HG02973 (cell line): ENCODE results near the gene TKFC.
"Not testable (repeated sequence)": the region's sequence is repeated elsewhere in the genome, so short reads cannot be mapped to it uniquely, and the experiment has no call there.

Source experiments
- ATAC-seq: cut with Tn5 transposase; IDR thresholded peaks from one replicate; pipeline ENCODE4 v1.9.1; 2021; ENCODE audit warnings: moderate library complexity; ENCODE audit not compliant: unreplicated experiment

Gene TKFC

GRCh38 chr11:61362542-61362875 lies 29.5 kb downstream of the TKFC start:
- ATAC-seq = no peak

DNA sequence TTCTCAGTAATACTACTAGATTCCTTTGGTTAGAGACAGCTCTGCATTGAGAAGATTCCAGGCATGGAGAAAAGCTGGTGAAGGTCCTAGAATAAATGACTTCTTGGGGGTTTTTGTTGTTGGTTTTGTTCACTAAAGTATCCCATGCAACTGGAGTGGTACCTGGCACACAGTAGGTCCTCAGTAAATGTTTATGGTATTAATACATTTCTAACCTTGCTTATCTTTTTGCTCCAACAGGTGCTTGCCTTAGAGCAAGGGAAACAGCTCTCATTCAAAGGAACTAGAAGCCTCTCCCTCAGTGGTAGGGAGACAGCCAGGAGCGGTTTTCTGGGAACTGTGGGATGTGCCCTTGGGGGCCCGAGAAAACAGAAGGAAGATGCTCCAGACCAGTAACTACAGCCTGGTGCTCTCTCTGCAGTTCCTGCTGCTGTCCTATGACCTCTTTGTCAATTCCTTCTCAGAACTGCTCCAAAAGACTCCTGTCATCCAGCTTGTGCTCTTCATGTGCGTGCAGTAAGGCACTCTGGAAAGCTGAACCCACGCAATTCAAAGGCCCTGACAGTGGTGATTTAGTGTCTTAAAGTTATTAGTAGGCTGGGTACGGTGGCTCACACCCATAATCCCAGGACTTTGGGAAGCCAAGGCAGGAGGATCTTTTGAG lies 31.1 kb downstream of the TKFC start:
- ATAC-seq = no peak

- ATAC-seq = no peak
Observed at GRCh38 chr11:61367406-61367805, 34.4 kb downstream of the TKFC start.

DNA sequence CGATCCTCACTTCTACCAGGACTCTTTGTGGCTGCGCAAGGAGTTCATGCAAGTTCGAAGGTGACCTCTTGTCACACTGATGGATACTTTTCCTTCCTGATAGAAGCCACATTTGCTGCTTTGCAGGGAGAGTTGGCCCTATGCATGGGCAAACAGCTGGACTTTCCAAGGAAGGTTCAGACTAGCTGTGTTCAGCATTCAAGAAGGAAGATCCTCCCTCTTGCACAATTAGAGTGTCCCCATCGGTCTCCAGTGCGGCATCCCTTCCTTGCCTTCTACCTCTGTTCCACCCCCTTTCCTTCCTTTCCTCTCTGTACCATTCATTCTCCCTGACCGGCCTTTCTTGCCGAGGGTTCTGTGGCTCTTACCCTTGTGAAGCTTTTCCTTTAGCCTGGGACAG lies 35.6 kb downstream of the TKFC start:
- ATAC-seq = no peak

GRCh38 chr11:61369372-61370348 lies 36.6 kb downstream of the TKFC start:
- ATAC-seq = no peak

GRCh38 chr11:61370349-61371005 lies 37.4 kb downstream of the TKFC start:
- no peak for ATAC-seq

GRCh38 chr11:61372659-61373420 lies 39.8 kb downstream of the TKFC start:
- no peak for ATAC-seq

GRCh38 chr11:61375761-61376108 lies 42.7 kb downstream of the TKFC start:
- no peak for ATAC-seq

DNA sequence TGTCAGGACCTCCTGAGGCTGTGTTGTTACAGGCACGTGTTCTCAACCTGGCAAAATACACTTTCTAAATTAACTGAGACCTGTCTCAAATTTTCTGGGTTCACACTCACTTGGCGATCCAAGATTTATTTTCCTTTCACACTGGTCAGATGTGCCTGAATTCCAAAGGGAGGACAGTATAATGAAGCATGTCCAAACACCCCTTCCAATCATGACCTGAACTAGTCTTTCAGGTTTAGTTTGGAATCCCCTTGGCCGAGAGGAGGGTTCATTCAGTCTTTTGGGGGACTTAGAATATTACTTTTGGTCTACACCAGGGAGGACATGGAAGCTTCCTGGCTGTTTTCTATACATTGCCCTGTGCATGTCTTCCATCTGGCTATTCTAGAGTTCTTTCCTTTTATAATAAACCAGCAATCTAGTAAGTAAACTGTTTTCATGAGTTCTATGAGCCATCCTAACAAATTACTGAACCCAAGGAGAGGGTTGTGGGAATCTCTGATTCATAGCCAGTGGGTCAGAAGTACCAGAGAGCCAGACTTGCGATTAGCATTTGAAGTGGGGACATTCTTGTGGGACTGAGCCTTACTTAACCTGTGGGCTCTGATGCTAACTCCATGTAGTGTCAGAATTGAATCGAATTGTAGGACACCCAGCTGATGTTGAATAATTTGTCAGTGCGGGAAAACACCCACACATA lies 44.6 kb downstream of the TKFC start:
- no peak for ATAC-seq

- no peak for ATAC-seq
Observed at GRCh38 chr11:61378713-61379313, 45.8 kb downstream of the TKFC start.

GRCh38 chr11:61380884-61381283 lies 47.9 kb downstream of the TKFC start:
- ATAC-seq = no peak

- ATAC-seq = not testable (repeated sequence)
Observed at GRCh38 chr11:61383859-61384258, 50.8 kb downstream of the TKFC start.

DNA sequence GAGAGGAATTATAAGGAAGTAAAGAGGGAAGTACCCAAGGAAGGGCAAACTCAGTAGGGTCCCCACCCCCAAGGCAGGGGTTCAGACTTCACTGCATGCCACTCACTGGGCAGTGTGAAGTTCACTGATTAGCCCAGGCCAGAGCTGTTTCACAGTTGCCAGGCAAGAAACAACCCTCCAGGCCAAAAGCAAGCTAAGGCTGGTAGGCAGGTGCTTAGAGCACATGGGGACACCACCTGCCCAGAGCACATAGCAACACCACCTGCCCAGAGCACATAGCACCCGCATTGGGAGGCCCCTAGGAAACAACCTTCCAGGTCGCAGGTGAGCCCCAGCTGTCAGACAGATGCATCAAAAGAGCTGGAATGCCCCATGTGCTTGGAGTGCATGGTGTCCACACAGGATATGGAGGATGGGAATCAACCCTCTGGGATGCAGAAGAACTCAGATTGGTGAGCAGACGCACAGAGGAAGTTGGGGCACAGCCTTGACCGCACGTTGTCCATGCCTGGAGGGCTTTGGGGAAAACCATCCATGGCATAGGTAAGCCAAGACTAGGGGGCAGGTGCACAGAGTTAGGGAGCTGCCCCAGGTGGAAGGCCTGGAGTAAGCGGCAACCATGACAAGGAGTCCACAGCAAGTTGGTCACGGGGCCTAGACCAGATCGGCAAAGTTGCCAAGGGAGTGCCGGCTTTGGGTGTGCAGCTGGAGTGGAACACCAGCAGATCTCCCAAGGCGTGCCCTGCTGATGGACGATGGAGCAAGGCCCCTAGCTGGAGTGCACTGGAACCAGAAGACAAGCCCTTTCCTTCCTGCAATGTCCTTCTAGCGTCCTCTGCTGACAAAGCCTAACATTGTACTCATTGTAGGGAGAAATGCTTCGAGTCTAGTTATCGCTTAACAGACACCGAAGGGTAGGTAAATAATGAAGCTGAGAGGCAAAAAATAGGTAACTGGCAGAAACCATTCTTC lies 51.5 kb downstream of the TKFC start:
- ATAC-seq = no peak

- no peak for ATAC-seq
Observed at GRCh38 chr11:61390161-61390560, 57.1 kb downstream of the TKFC start.

DNA sequence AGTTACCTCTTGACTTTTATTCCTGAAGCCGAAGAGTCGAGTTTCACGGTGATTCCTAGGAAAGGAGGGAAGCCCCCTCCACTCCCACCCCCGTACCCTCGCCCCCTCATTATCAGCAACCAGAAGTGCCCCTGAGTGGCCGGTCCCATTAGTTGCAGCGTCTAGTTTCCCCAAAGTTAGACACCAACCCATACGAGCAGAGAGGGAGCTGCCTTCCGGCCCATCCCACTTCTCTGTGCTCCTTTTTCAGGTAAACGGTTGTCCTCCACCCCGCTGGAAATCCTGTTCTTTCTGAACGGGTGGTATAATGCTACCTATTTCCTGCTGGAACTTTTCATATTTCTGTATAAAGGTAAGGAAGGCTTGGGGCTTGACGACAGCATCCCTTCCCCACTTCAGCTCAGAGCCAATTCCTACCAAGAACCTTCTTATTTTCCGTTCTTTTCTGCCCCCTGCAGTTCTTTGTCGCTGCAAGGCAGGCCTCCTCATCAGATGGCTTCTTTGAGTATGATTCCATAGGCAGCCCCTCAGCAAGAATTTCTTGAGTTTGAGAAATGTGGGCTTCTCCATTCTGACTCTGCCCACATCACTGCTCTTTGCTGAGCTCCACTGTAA lies 60.1 kb downstream of the TKFC start:
- ATAC-seq = no peak
